T-helper 17 cell (primary cell): ENCODE measurements around the gene CECR2. TPM values are rescaled to one million over a fixed set of nuclear protein-coding genes. Genes with fewer than 3 reads are reported as not detected.

Experiments
- total RNA-seq, 4 donors: library from RNA in 2 of 4; stranded (reverse) in 2 of 4; gene quantifications; one replicate each; pipeline ENCODE4 v1.2.3 and lab custom pipeline; 2022 to 2026

Gene CECR2
- total RNA-seq, 2 donors from 2014 or later: 0.29 TPM; not detected in 1

Other genes starting within 250 kb of the CECR2 start
- gene TMEM121B, start 248.1 kb upstream of the CECR2 start, total RNA-seq: under 1 TPM in 1 of 2 donors, not detected in 1; 0.20 TPM
- gene HDHD5, start 210.2 kb upstream of the CECR2 start, total RNA-seq: 10 to 100 TPM; 16.7 to 17.4 TPM
- 10 to 100 TPM; 57.2 to 88.5 TPM for gene ADA2, start 150.0 kb upstream of the CECR2 start, total RNA-seq
- gene SLC25A18, start 194.0 kb downstream of the CECR2 start, total RNA-seq: not detected